GM12874 (cell line): Measurements from ENCODE around the gene H19.

Experiments used
- CTCF ChIP-seq: IDR thresholded peaks from 2 replicates; pipeline ENCODE4 v1.5.1; 2011; ENCODE audit warnings: low read depth, mild to moderate bottlenecking, control low read depth, low read length, moderate library complexity; ENCODE audit not compliant: insufficient read depth

The H19 gene

GRCh38 chr11:2027708-2028107 is 30.1 kb upstream of the H19 start:
- TF ChIP-seq CTCF, result no peak

GRCh38 chr11:2015025-2015424 is 17.4 kb upstream of the H19 start:
- no peak for TF ChIP-seq CTCF

- TF ChIP-seq CTCF, result no peak
Observed at GRCh38 chr11:2012440-2012839, 14.8 kb upstream of the H19 start.

- no peak for TF ChIP-seq CTCF
Observed at GRCh38 chr11:2004466-2004865, 6.8 kb upstream of the H19 start.

- no peak for TF ChIP-seq CTCF
Observed at GRCh38 chr11:2002807-2003206, 5.2 kb upstream of the H19 start.

GRCh38 chr11:2002042-2002776 is 4.6 kb upstream of the H19 start:
- TF ChIP-seq CTCF, result no peak

GRCh38 chr11:1998861-1999260 is 1.2 kb upstream of the H19 start:
- no peak for TF ChIP-seq CTCF
